Ascending aorta (tissue), 2 donors: ENCODE data around the gene CPLANE2. TPM values are rescaled to one million over a fixed set of nuclear protein-coding genes. Genes with fewer than 3 reads are reported as not detected.
A peak's percentile ranks its signal among the peaks of the same experiment; 100 is the strongest.

Experiments used
- DNase-seq, 2 donors: peaks; one replicate each; pipeline ENCODE4 v3.0.0-alpha.2; 2019; ENCODE audit warnings: low spot score in 2 of 2
- H3K27ac ChIP-seq, 2 donors: fragments of 200-600 bp; sonication (generic); one replicate each; pipeline ENCODE4 v1.5.1; 2016 to 2017; ENCODE audit warnings: mild to moderate bottlenecking in 1 of 2
- H3K27me3 ChIP-seq: fragments of 200-600 bp; sonication (generic); one replicate; pipeline ENCODE4 v1.5.1; 2017
- H3K36me3 ChIP-seq, 2 donors: fragments of 200-600 bp; sonication (generic); one replicate each; pipeline ENCODE4 v1.5.1; 2016
- H3K4me1 ChIP-seq, 2 donors: fragments of 200-600 bp; sonication (generic); one replicate each; pipeline ENCODE4 v1.5.1; 2016 to 2017; ENCODE audit warnings: mild to moderate bottlenecking in 1 of 2
- H3K4me3 ChIP-seq, 2 donors: fragments of 200-600 bp; sonication (generic); one replicate each; pipeline ENCODE4 v1.5.1; 2016 to 2017; ENCODE audit warnings: mild to moderate bottlenecking in 1 of 2
- H3K9me3 ChIP-seq, 2 donors: fragments of 200-600 bp; sonication (generic); one replicate each; pipeline ENCODE4 v1.5.1; 2016
- intact Hi-C: fragments of 100-400 bp; cut with DNase I; formaldehyde crosslinking; loops from one replicate; pipeline ENCODE4 v1.15.1; 2023
- total RNA-seq: library from RNA; depleted of rRNA; stranded (reverse); fragments of >200 nt; gene quantifications from one replicate; pipeline ENCODE4 v1.1.0, GENCODE V29; 2016
- TF ChIP-seq, protein P1 (sequence below), 3 experiments: fragments of 200-600 bp in 2 of 3; fragments of 450-650 bp in 1 of 3; sonication (generic) in 2 of 3; IDR thresholded peaks; one replicate each; pipeline ENCODE4 v1.5.1; 2016 to 2019; ENCODE audit warnings: antibody characterized with exemption in 3 of 3, mild to moderate bottlenecking in 1 of 3, moderate library complexity in 1 of 3

Gene CPLANE2
- total RNA-seq, 1 donor from 2014 or later, result not detected

DNA sequence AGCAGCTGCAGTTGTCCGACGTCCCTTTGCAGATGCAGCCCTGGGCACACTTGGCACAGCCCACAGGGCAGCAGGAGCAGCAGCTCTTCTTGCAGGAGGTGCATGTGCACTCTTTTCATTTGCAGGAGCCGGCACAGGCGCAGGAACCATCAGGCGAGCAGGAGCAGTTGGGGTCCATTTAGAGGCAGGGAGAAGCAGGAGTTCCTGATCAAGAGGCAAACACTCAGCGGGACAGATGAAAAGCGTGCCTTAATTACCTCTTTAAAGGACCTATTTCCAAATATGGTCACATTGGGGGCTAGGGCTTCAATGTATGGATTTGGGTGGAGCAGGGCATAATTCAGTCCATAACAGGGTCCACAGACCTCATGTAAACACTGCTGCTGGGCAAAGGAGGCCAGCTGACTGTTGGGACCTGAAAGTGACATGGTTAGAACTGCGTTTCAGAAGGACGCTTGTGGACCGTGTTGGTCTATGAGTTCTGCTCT is 4.3 kb upstream of the CPLANE2 start:
- no peak for DNase-seq
- TF ChIP-seq, protein P1, sequence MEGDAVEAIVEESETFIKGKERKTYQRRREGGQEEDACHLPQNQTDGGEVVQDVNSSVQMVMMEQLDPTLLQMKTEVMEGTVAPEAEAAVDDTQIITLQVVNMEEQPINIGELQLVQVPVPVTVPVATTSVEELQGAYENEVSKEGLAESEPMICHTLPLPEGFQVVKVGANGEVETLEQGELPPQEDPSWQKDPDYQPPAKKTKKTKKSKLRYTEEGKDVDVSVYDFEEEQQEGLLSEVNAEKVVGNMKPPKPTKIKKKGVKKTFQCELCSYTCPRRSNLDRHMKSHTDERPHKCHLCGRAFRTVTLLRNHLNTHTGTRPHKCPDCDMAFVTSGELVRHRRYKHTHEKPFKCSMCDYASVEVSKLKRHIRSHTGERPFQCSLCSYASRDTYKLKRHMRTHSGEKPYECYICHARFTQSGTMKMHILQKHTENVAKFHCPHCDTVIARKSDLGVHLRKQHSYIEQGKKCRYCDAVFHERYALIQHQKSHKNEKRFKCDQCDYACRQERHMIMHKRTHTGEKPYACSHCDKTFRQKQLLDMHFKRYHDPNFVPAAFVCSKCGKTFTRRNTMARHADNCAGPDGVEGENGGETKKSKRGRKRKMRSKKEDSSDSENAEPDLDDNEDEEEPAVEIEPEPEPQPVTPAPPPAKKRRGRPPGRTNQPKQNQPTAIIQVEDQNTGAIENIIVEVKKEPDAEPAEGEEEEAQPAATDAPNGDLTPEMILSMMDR (IDR thresholded peaks at IDR 0.05), result no peak
- Histone ChIP-seq H3K27ac (no peak overlapping the region), H3K36me3 (peaks cover 0 to 13% of the 10 kb centered on the region in 2 donors), H3K27me3 (no peaks in the 10 kb centered on the region), H3K4me1 (peaks cover 8 to 31% of the 10 kb centered on the region in 2 donors), H3K4me3 (no peak overlapping the region), H3K9me3 (no peaks in the 10 kb centered on the region)
- intact Hi-C loops, result no loop called here

DNA sequence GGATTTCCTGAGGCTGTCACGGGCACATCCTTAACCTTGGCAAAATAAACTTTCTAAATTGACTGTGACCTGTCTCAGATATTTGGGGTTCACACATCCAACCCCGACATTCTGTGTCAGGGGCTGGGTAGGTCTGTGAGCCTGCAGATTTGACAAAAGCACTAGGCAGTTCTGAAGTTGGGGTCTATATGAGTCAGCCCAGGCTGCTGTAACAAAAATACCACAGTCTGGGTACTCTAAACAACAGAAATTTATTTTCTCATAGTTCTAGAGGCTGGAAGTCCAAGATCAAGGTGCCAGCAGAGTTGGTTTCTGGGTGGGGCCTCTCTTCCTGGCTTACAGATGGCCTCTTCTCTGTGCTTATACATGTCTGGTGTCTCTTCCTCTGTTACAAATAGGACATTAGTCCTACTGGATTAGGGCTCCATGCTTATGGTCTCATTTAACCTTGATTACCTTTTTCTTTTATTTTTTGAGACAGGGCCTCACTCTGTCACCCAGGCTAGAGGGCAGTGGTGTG is 3.0 kb upstream of the CPLANE2 start:
- Histone ChIP-seq H3K4me3 (no peak overlapping the region), H3K9me3 (no peaks in the 10 kb centered on the region), H3K27me3 (no peaks in the 10 kb centered on the region), H3K27ac (no peak overlapping the region), H3K36me3 (peaks cover 0 to 1% of the 10 kb centered on the region in 2 donors), H3K4me1 (peaks cover 8 to 32% of the 10 kb centered on the region in 2 donors)
- TF ChIP-seq, protein P1 (IDR thresholded peaks at IDR 0.05), result no peak
- intact Hi-C loops, result no loop called here
- DNase-seq, result no peak

DNA sequence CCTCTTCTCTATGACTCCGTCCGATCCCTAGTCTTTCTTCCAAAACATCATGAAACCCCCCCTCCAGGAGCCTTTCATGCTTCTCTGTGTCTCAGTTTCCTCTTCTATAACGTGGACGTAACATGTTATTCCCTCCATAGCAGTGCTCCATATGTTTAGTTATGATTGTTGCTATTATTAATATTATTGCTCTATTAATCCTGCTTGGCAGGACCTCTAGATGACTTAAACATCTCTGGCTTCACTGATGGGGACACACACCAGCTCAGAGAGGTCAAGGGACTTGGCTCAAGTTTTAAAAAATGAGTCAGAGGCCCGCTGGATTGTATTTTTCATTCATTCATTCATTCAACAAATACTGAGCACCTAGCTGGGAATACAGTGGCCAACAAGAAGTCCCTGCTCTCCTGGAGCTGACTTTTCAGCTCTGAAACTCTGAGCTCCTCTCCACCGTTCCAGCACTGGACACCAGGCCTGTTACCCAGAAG is 404 bp upstream of the CPLANE2 start:
- intact Hi-C loops, result loop anchor here (1.0 to 2.0 kb wide), 3 partner anchors 12 to 31 kb away; no protein-coding TSS in a partner anchor

DNA sequence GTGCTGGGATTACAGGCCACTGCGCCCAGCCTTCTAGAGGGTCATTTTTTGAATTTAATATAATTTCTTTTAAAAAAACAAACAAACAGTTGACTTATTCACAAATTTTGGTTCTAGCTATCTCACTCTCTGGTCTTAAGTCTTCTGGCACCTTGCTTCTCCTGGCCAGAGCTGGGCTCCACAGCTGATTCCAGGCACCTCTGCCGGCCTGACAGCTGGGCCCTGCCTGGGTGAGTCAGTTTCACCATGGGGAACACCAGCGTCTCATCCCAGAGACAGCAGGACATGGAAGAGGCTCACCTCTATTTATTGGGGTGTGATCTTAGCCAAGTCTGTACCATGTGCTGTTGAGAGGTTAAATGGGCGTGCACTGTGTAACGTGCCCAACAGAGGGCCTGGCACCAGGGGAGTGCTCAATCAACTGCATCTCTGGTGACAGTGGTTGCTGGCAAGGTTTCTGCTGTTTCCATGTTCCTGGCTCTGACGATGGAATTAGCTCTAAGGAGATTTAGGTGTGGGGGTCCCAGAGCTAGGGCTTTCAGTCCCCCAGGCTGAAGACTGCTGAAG is 956 bp downstream of the CPLANE2 start:
- Histone ChIP-seq H3K27me3 (no peaks in the 10 kb centered on the region), H3K4me3 (peak overlapping the region; percentile 67 to 72), H3K27ac (peak overlapping the region; percentile 74 to 84), H3K9me3 (no peaks in the 10 kb centered on the region), H3K36me3 (no peaks in the 10 kb centered on the region), H3K4me1 (peaks cover 0 to 19% of the 10 kb centered on the region in 2 donors)
- intact Hi-C loops, result loop anchor here (2.0 kb wide), 1 partner anchor 19 kb away; no protein-coding TSS in a partner anchor
- no peak for DNase-seq
- TF ChIP-seq, protein P1 (IDR thresholded peaks at IDR 0.05), result peak in 2 of 3 experiments; percentile 9 to 14

More for the DNA sequence above, 404 bp upstream of the CPLANE2 start:
- Histone ChIP-seq H3K36me3 (no peaks in the 10 kb centered on the region), H3K4me3 (peak overlapping the region; percentile 67 to 72), H3K4me1 (peaks cover 0 to 19% of the 10 kb centered on the region in 2 donors), H3K27ac (peak overlapping the region; percentile 74 to 84), H3K9me3 (no peaks in the 10 kb centered on the region), H3K27me3 (no peaks in the 10 kb centered on the region)
- no peak for DNase-seq
- TF ChIP-seq, protein P1 (IDR thresholded peaks at IDR 0.05), result no peak

DNA sequence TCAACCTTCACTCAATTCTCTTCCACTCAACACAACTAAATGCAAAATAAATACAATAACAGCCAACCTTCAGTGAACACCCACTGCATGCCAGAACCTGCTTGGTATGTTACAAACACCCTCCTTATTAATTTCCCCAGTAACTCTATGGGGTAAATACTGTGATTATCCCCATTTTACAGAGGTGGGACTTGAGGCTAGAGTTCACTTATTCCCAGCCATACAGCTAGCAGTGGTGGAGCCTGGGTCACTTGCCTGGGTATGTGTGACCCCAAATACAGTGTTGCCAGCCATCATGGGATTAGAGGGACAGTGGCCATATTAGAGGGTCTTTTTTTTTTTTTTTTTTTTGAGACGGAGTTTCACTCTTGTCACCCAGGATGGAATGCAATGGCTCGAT is 1.6 kb downstream of the CPLANE2 start:
- intact Hi-C loops, result no loop called here
- Histone ChIP-seq H3K9me3 (no peaks in the 10 kb centered on the region), H3K27ac (no peak overlapping the region), H3K36me3 (no peaks in the 10 kb centered on the region), H3K4me3 (no peak overlapping the region), H3K27me3 (no peaks in the 10 kb centered on the region), H3K4me1 (peaks cover 0 to 19% of the 10 kb centered on the region in 2 donors)
- no peak for DNase-seq
- TF ChIP-seq, protein P1 (IDR thresholded peaks at IDR 0.05), result no peak
